ENCODE data around the gene ELFN1. TPM values are rescaled to one million over a fixed set of nuclear protein-coding genes. Genes with fewer than 3 reads are reported as not detected.

The ELFN1 gene
- total RNA-seq, 4 donors from 2014 or later = 0.38 to 3.3 (median 0.48) TPM

DNA sequence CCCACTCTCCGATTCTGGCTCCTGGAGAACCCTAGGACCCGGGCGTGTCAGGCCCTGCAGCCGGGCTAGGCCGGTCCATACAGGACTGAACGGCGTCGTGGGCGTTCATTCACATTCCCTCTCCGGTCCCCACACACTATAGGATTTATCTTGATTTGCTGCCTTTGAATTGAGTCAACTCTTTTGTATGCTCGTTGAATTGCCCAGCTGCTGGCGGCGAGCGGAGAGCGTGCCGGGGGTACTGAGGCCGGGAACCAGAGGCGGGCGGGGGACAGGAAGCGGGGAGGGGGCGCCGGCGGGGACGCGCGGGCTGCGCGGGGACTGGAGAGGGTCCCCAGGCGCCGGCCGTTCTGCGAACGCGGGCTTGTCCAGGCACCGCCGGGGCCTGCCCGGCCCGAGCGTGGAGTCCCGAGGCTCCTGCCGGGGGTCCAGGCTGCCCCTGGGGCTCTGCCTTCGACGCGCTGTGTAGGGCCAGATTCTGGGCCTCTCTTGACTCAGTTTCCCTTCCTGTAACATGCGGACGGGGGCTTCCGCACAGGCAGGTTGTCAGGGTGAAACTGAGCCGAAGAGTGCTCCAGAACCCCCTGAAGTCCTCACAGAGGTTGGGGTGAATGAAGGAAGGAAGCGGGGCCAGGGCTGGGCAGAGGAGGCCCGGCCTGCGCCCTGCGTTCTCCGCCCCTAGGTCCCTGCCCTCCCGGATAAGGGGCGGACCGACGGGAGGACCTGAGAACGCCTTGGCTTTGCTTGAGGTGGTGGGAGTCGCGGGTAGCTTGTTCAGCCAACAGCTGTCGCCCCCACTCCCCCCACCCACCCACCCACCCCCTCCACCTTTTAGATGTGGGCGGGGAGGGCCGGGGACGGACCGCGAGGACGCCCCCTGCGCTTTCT lies 769 bp upstream of the ELFN1 start:
- no peak for DNase-seq
- no peak overlapping the region for H3K27ac ChIP-seq
- H3K4me1 ChIP-seq = peaks cover 32 to 67% (median 60%) of the 10 kb centered on the region in 3 donors
- H3K27me3 ChIP-seq = peaks cover 11 to 100% (median 39%) of the 10 kb centered on the region in 4 donors
- WGBS, 2 donors = 4 to 10% methylated on average over 2 to 11 of the region's 68 CpGs
- TF ChIP-seq, protein P1, sequence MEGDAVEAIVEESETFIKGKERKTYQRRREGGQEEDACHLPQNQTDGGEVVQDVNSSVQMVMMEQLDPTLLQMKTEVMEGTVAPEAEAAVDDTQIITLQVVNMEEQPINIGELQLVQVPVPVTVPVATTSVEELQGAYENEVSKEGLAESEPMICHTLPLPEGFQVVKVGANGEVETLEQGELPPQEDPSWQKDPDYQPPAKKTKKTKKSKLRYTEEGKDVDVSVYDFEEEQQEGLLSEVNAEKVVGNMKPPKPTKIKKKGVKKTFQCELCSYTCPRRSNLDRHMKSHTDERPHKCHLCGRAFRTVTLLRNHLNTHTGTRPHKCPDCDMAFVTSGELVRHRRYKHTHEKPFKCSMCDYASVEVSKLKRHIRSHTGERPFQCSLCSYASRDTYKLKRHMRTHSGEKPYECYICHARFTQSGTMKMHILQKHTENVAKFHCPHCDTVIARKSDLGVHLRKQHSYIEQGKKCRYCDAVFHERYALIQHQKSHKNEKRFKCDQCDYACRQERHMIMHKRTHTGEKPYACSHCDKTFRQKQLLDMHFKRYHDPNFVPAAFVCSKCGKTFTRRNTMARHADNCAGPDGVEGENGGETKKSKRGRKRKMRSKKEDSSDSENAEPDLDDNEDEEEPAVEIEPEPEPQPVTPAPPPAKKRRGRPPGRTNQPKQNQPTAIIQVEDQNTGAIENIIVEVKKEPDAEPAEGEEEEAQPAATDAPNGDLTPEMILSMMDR (IDR thresholded peaks at IDR 0.05) = no peak
- TF ChIP-seq POLR2A (IDR thresholded peaks at IDR 0.05) = no peak
- no peaks in the 10 kb centered on the region for H3K36me3 ChIP-seq
- peak overlapping the region; percentile 30 to 62 (median 40) for H3K4me3 ChIP-seq
- intact Hi-C loops (cut with DNase I) = loop anchor here (10.0 kb wide), 1 partner anchor 545 kb away; no protein-coding TSS in a partner anchor
- H3K9me3 ChIP-seq = no peaks in the 10 kb centered on the region

DNA sequence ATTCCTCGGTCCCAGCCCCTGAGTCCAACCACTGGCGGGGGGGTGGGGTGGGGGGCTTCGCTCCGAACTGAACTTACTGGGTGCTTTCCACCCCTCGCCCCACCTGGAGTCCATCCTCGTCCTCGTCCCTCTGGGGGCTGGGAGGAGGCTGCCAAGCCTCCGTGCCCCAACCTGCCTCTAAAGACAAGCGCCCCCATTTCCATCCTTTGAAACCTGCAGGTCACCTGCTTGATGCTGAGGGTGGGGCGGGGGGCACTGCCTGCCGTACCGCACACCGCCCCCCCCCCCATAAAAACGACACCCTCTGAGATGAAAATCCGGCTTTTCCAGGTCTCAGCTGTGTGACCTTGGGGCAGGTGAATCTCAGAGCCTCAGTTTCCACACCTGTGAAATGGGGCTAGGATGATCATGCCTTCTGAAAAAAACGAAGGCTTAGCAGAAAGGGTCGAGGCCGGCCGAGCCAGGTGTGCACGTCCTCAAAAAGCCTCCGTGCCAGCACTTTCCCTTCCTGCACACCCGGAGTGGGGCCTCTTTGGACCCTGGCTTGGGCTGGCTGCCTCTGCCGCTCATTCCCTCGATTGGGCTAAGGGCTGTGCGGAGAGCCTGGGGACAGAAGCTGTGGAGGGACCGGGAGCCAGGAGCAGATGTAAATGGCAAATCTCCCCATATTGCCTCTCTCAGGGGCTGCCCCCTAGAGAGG lies 967 bp downstream of the ELFN1 start:
- Histone ChIP-seq H3K4me3 (peak overlapping the region in 2 of 4 donors; percentile 48 to 62), H3K9me3 (no peaks in the 10 kb centered on the region), H3K36me3 (no peaks in the 10 kb centered on the region), H3K27ac (no peak overlapping the region), H3K27me3 (peaks cover 9 to 100% (median 33%) of the 10 kb centered on the region in 4 donors), H3K4me1 (peaks cover 23 to 51% (median 43%) of the 10 kb centered on the region in 3 donors)
- no peak for DNase-seq
- WGBS, 2 donors = 57% methylated on average over 8 of the region's 26 CpGs; no CpG with 5 or more reads in 1 of the 2 donors
- intact Hi-C loops (cut with DNase I) = no loop called here
- TF ChIP-seq POLR2A (IDR thresholded peaks at IDR 0.05) = no peak
- TF ChIP-seq, protein P1 (IDR thresholded peaks at IDR 0.05) = no peak

DNA sequence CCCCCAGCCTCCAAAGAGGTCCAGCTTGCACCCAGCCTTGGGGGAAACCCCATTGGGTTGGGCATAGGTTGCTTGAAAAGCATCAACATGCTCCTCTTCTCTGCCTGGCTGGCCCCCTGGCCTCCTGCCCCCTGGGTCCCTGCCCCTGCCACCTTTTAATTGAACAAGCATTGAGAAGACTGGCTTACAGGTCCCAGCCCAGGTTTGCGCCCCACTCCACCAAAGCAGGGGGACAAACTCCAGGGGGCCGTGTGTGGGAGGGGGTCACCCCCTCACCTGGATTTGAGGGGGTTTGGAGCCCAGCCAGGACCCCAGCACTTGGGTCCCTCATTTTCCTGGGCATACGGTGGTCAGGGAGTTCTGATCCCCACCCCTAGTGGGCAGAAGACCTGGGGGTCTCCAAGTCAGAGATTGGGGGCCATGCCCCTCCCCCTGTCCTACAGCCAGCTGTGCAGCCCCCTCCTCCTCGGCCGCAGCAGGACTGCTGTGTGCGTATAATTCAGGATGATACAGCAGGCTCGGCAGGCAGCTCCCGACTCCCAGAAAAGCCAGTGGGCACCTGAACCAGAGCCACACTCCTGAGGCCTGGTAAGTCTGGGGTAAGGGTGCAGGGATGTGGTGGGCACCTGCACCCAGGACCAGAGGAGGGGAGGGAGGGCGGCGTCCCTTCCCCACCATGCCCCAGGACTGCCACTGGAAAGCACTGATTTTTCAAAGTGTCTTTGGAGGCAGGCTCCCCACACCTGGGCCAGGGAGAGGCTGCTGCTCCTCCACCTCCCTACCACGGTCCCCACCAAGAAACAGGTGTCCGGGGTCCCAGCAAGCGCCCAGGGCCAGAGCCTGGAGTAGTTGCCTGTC lies 1.7 kb downstream of the ELFN1 start:
- H3K27me3 ChIP-seq = peaks cover 1 to 100% (median 25%) of the 10 kb centered on the region in 4 donors
- intact Hi-C loops (cut with DNase I) = no loop called here
- 75 to 92% methylated on average over 3 to 5 of the region's 13 CpGs for WGBS, 2 donors

DNA sequence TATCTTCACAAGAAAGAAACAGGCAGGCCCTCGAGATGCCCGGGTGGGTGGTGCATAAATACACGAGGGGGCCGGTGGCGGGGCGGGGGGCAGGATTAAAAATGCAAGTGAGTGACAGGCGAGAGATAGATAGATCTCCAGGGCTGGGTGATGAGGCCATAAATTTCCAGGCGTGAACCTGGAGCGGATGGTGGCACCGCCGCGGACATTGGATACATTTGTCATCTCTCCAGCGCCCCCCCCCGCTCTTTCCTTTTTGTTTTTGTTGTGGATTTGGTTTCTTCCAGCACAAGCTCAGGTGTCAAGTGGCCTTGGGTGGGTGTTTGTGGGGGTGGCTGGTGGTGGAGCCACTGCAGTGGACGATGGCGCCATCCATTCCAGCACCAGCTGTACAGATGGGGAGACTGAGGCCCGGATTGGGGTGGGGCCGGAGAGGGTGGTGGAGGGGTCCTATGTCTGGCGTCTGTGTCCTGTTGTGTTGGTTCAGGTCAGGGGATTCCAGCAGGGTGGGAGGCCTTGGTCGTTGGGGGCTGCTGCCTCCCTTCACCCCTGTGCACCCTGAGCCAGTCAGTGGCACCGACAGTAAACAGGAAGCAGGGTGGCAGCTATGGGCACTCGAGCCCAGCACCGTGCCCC lies 2.9 kb downstream of the ELFN1 start:
- intact Hi-C loops (cut with DNase I) = no loop called here
- H3K4me3 ChIP-seq = no peak overlapping the region
- no peaks in the 10 kb centered on the region for H3K36me3 ChIP-seq
- DNase-seq = no peak
- H3K4me1 ChIP-seq = peaks cover 7 to 32% (median 24%) of the 10 kb centered on the region in 3 donors
- H3K27me3 ChIP-seq = peaks cover 0 to 99% (median 16%) of the 10 kb centered on the region in 4 donors
- no peak overlapping the region for H3K27ac ChIP-seq
- 75 to 89% methylated on average over 14 to 19 of the region's 23 CpGs for WGBS, 2 donors
- H3K9me3 ChIP-seq = no peaks in the 10 kb centered on the region
- TF ChIP-seq, protein P1 (IDR thresholded peaks at IDR 0.05) = no peak
- no peak for TF ChIP-seq POLR2A (IDR thresholded peaks at IDR 0.05)

More for the DNA sequence above, 1.7 kb downstream of the ELFN1 start:
- Histone ChIP-seq H3K4me3 (no peak overlapping the region), H3K27ac (no peak overlapping the region), H3K36me3 (no peaks in the 10 kb centered on the region), H3K9me3 (no peaks in the 10 kb centered on the region), H3K4me1 (peaks cover 15 to 44% (median 36%) of the 10 kb centered on the region in 3 donors)
- no peak for DNase-seq
- TF ChIP-seq, protein P1 (IDR thresholded peaks at IDR 0.05) = no peak
- TF ChIP-seq POLR2A (IDR thresholded peaks at IDR 0.05) = no peak

All from esophagus squamous epithelium (tissue), 5 donors.